RWPE2 (cell line): ENCODE data around the gene SLC2A5.

Experiments used
- ATAC-seq: fragments of 200-7000 bp; cut with Tn5 transposase; 3 replicates; pipeline ENCODE4 v1.9.1; 2021; ENCODE audit warnings: low read depth
- DNase-seq: peaks from one replicate; pipeline ENCODE4 v3.0.0-alpha.2; 2020; ENCODE audit warnings: low spot score
- H3K27ac ChIP-seq: fragments of 450-650 bp; 2 replicates; pipeline ENCODE4 v1.5.1; 2017; ENCODE audit warnings: mild to moderate bottlenecking; ENCODE audit not compliant: poor library complexity, severe bottlenecking
- H3K27me3 ChIP-seq: fragments of 250-450 bp; sonication (Bioruptor Pico); 2 replicates; pipeline ENCODE4 v1.5.1; 2021; ENCODE audit warnings: mild to moderate bottlenecking, moderate library complexity; ENCODE audit not compliant: insufficient read depth, poor library complexity, severe bottlenecking
- H3K36me3 ChIP-seq: fragments of 250-450 bp; sonication (Bioruptor Pico); 2 replicates; pipeline ENCODE4 v1.5.1; 2020; ENCODE audit warnings: low read depth, mild to moderate bottlenecking, moderate library complexity
- H3K4me1 ChIP-seq: fragments of 250-450 bp; sonication (Bioruptor Pico); 2 replicates; pipeline ENCODE4 v1.5.1; 2021; ENCODE audit warnings: mild to moderate bottlenecking, moderate library complexity; ENCODE audit not compliant: insufficient read depth, poor library complexity, severe bottlenecking
- H3K4me3 ChIP-seq: fragments of 250-450 bp; sonication (Bioruptor Pico); 2 replicates; pipeline ENCODE4 v1.5.1; 2021; ENCODE audit warnings: mild to moderate bottlenecking, moderate library complexity; ENCODE audit not compliant: severe bottlenecking
- H3K9me3 ChIP-seq: fragments of 250-450 bp; sonication (Bioruptor Pico); 2 replicates; pipeline ENCODE4 v1.5.1; 2021; ENCODE audit warnings: mild to moderate bottlenecking, moderate library complexity; ENCODE audit not compliant: severe bottlenecking
- TF ChIP-seq, protein P1 (sequence below): fragments of 450-650 bp; IDR thresholded peaks from one replicate; pipeline ENCODE4 v1.5.1; 2017; ENCODE audit warnings: mild to moderate bottlenecking, moderate library complexity; ENCODE audit not compliant: poor library complexity, severe bottlenecking

SLC2A5 gene

DNA sequence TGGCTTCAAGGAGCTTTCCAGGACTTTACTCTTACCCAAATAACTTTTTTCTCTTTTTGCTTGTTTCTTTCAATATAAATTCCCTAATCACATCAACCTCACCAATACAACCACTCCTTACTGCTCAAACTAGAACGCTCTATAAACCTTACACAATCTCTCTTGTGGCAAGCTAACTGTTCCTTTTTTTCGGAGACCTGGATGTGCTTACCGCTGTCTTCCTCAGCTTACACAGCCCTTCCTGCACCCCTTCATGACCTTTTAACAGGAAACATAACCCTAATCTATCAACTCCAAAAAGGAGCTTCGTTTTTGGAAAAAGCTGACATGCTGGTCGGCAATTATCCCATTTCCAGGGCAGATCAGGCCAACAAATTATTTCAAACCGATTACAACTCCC is 24.1 kb upstream of the SLC2A5 start:
- H3K27ac ChIP-seq: no peak overlapping the region
- no peak for ATAC-seq
- no peaks in the 10 kb centered on the region for H3K27me3 ChIP-seq
- H3K36me3 ChIP-seq: no peaks in the 10 kb centered on the region
- TF ChIP-seq, protein P1, sequence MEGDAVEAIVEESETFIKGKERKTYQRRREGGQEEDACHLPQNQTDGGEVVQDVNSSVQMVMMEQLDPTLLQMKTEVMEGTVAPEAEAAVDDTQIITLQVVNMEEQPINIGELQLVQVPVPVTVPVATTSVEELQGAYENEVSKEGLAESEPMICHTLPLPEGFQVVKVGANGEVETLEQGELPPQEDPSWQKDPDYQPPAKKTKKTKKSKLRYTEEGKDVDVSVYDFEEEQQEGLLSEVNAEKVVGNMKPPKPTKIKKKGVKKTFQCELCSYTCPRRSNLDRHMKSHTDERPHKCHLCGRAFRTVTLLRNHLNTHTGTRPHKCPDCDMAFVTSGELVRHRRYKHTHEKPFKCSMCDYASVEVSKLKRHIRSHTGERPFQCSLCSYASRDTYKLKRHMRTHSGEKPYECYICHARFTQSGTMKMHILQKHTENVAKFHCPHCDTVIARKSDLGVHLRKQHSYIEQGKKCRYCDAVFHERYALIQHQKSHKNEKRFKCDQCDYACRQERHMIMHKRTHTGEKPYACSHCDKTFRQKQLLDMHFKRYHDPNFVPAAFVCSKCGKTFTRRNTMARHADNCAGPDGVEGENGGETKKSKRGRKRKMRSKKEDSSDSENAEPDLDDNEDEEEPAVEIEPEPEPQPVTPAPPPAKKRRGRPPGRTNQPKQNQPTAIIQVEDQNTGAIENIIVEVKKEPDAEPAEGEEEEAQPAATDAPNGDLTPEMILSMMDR: no peak
- H3K4me1 ChIP-seq: no peaks in the 10 kb centered on the region
- no peak overlapping the region for H3K4me3 ChIP-seq
- DNase-seq: no peak
- H3K9me3 ChIP-seq: peaks cover 5% of the 10 kb centered on the region

DNA sequence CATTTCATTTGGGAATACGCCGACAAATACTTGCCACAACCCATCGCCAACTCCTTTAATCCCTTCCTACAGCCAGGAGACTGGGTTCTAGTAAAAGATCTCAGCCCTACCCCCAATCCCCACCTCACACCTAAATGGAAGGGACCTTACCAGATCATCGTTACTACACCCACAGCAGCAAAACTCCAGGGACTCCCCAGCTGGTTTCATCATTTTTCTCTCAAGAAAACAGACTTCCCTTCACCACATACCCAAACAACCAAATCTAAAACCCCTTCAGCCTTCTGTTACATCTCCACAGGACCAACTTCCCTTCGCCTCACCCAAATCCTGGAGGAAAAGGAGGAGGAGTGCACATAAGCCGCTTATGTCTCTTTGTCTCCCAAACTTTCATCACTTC is 23.7 kb upstream of the SLC2A5 start:
- H3K27ac ChIP-seq: no peak overlapping the region
- no peak overlapping the region for H3K4me3 ChIP-seq

DNA sequence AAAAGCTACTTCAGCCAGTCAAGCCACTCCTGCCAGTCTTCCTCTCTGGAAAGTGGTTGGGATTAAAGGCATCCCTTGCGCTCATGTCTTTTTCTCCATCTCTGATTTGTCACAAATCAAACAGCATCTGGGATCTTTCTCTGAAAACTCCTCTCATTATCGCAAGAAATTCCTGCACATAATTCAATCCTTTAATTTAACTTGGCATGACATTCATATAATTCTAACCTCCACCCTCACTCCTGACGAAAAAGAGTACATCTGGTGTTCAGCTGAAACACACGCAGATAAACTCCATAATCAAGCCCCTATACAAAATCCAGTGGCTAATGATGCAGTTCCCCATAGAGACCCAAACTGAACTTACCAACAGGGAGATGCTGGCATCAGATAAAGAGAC is 19.4 kb upstream of the SLC2A5 start:
- ATAC-seq (no peak), DNase-seq (no peak)
- no peak overlapping the region for H3K4me3 ChIP-seq
- TF ChIP-seq, protein P1: no peak
- no peaks in the 10 kb centered on the region for H3K27me3 ChIP-seq
- H3K27ac ChIP-seq: no peak overlapping the region
- H3K4me1 ChIP-seq: peaks cover 17% of the 10 kb centered on the region
- H3K36me3 ChIP-seq: no peaks in the 10 kb centered on the region
- H3K9me3 ChIP-seq: no peaks in the 10 kb centered on the region

More for the DNA sequence above, 23.7 kb upstream of the SLC2A5 start:
- Histone ChIP-seq H3K4me1 (no peaks in the 10 kb centered on the region), H3K9me3 (peaks cover 5% of the 10 kb centered on the region), H3K36me3 (no peaks in the 10 kb centered on the region), H3K27me3 (no peaks in the 10 kb centered on the region)
- no peak for ATAC-seq
- DNase-seq: no peak
- TF ChIP-seq, protein P1: no peak

DNA sequence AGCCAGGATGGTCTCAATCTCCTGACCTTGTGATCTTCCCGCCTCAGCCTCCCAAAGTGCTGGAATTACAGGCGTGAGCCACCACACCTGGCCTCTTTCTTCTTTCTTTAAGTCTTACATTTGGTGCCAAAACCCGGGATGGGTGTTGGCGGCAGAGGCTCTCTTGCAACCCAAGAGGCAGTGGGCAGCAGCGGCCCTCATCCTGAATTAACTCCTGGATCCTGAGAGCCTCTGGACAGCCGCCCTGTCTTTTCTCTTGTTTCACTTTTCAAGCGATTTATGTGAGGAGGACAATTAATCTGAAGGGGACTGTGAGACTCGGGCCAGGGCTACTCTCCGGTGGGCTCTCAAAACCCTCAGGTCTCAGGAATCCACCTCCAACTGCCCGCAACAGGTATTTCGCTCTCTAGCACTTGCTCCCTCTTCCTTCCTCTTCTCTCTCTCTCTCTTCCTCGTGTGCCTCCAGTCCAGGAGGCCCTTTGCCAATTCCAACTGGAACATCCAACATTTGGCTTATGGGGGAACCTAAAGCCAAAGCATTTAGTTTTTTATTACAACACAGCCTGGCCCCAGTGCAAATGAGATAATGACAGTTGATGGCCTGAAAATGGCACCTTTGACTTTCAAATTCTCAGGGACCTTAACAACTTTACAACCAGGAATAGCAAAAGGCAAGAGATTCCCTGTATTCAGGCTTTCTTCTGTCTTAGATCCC is 18.1 kb upstream of the SLC2A5 start:
- Histone ChIP-seq H3K27ac (no peak overlapping the region), H3K4me3 (no peak overlapping the region), H3K9me3 (no peaks in the 10 kb centered on the region), H3K27me3 (no peaks in the 10 kb centered on the region), H3K36me3 (no peaks in the 10 kb centered on the region), H3K4me1 (peaks cover 17% of the 10 kb centered on the region)
- TF ChIP-seq, protein P1: no peak
- ATAC-seq (no peak), DNase-seq (no peak)

DNA sequence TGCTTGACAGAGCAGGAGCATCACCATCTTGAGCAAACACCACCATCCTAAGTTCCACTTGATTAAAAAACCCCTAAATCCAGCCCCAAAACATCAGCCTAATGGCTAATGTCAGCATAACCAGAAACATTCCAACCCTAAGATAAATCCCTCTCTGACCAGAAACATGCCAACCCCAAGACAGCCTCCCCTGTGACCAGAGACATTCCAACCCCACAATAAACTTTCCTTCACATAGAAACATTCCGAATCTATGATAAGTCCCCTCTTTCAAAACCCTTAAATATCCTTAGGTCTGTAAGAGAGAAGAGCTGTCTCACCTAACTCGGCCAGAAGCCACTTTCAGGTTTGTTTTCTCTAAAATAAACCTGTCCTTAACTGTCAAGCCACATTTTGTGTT is 17.4 kb upstream of the SLC2A5 start:
- TF ChIP-seq, protein P1: no peak
- no peak for ATAC-seq
- Histone ChIP-seq H3K4me3 (no peak overlapping the region), H3K27me3 (no peaks in the 10 kb centered on the region), H3K36me3 (no peaks in the 10 kb centered on the region), H3K9me3 (no peaks in the 10 kb centered on the region), H3K4me1 (peaks cover 17% of the 10 kb centered on the region), H3K27ac (no peak overlapping the region)
- no peak for DNase-seq
